ENCODE measurements around the gene GSG1L.

The GSG1L gene

DNA sequence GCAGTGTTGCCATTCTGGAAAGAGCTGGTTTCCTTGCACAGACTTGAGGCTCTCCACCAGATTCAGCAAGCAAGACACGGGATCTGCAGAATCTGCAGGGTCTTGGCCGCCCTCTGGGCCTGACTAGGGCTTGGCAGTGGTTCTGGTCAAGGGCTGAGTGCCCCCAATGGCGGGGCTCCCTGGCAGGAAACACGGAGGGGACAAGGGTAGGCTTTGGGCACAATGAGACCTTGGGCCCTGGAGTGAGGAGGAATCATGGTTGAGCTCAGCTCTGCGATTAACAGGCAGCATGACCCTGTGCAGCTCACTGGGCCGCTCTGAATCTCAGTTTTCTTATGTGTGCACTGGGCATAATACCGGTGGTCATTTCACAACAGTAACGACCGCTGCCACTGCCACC is 249.9 kb downstream of the GSG1L start:
- no peaks in the 10 kb centered on the region for H3K36me3 ChIP-seq (ENCODE audit: insufficient read depth)
- no peak overlapping the region for H3K4me3 ChIP-seq (IDR thresholded peaks at IDR 0.05; ENCODE audit: insufficient read depth, low read depth, low read length)
- H2AFZ ChIP-seq (ENCODE audit: low read depth): no peak overlapping the region
- no peak overlapping the region for H3K4me2 ChIP-seq
- no peak overlapping the region for H3K9ac ChIP-seq
- H3K27me3 ChIP-seq (ENCODE audit: insufficient read depth, low read depth): peaks cover 10% of the 10 kb centered on the region; the same call in 1 of the 2 replicates
- H3K27ac ChIP-seq: no peak overlapping the region
- no peak for TF ChIP-seq CTCF (conservative IDR thresholded peaks at IDR 0.05; ENCODE audit: low read depth, low read length)
- H4K20me1 ChIP-seq (ENCODE audit: insufficient read depth): no peaks in the 10 kb centered on the region
- H3K4me1 ChIP-seq (ENCODE audit: low read depth, poor library complexity, severe bottlenecking): no peaks in the 10 kb centered on the region
- H3K79me2 ChIP-seq (ENCODE audit: insufficient read depth, low read depth): no peaks in the 10 kb centered on the region

DNA sequence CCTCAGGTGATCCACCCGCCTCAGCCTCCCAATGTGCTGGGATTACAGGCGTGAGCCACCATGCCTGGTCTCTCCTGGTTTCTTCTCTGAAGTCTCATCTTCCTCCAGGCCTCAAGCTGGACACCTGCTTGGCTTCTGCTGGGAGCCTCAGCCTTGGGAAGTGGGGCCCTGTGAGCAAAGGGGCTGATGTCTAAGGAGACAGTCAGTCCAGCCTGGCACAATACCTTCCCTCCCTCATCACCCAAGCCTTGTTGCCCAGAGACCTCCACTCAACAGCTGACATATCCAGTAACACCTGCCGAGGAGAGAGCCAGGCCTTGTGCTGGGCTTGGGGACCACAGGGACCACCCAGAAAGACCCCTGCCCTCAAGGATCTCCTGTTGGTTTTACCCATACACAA is 251.6 kb downstream of the GSG1L start:
- Histone ChIP-seq H4K20me1 (ENCODE audit: insufficient read depth) (no peaks in the 10 kb centered on the region), H2AFZ (ENCODE audit: low read depth) (no peak overlapping the region), H3K27me3 (ENCODE audit: insufficient read depth, low read depth) (no peaks in the 10 kb centered on the region; the same call in 1 of the 2 replicates), H3K4me2 (no peak overlapping the region), H3K79me2 (ENCODE audit: insufficient read depth, low read depth) (no peaks in the 10 kb centered on the region), H3K4me3 (IDR thresholded peaks at IDR 0.05; ENCODE audit: insufficient read depth, low read depth, low read length) (no peak overlapping the region), H3K36me3 (ENCODE audit: insufficient read depth) (no peaks in the 10 kb centered on the region), H3K27ac (no peak overlapping the region), H3K9ac (no peak overlapping the region), H3K4me1 (ENCODE audit: low read depth, poor library complexity, severe bottlenecking) (no peaks in the 10 kb centered on the region)
- TF ChIP-seq CTCF (conservative IDR thresholded peaks at IDR 0.05; ENCODE audit: low read depth, low read length): no peak

DNA sequence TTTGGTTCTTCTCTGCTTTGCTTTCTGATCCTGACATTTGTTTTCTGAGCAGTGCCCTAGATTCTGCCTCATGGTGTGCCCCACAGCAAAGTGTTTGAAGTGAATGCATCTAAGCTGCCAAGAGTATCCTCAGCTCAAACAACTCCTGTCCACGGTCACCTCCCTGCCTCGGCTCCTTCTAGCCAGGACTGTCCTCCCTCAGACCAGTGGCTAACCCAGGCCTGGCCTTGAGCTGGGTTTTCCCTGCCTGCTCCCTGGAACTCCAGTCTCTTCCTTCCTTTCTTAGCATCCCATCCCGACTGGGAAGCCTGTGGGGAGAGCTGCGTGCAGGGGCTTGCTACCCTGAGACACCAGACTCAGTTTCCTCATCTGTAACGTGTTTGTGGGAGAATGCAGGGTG is 256.5 kb downstream of the GSG1L start:
- peaks cover 27% of the 10 kb centered on the region for H3K27me3 ChIP-seq (ENCODE audit: insufficient read depth, low read depth)
- H3K4me1 ChIP-seq (ENCODE audit: low read depth, poor library complexity, severe bottlenecking): no peaks in the 10 kb centered on the region
- H2AFZ ChIP-seq (ENCODE audit: low read depth): no peak overlapping the region
- no peak for TF ChIP-seq CTCF (conservative IDR thresholded peaks at IDR 0.05; ENCODE audit: low read depth, low read length)
- H3K4me2 ChIP-seq: no peak overlapping the region
- no peak overlapping the region for H3K9ac ChIP-seq
- no peak overlapping the region for H3K4me3 ChIP-seq (IDR thresholded peaks at IDR 0.05; ENCODE audit: insufficient read depth, low read depth, low read length)
- no peaks in the 10 kb centered on the region for H3K79me2 ChIP-seq (ENCODE audit: insufficient read depth, low read depth)
- H3K27ac ChIP-seq: no peak overlapping the region
- no peaks in the 10 kb centered on the region for H4K20me1 ChIP-seq (ENCODE audit: insufficient read depth)
- H3K36me3 ChIP-seq (ENCODE audit: insufficient read depth): no peaks in the 10 kb centered on the region

GRCh38 chr16:27806388-27806787 is 257.1 kb downstream of the GSG1L start:
- Histone ChIP-seq H3K79me2 (ENCODE audit: insufficient read depth, low read depth) (no peaks in the 10 kb centered on the region), H3K27ac (no peak overlapping the region), H3K27me3 (ENCODE audit: insufficient read depth, low read depth) (peaks cover 33% of the 10 kb centered on the region), H3K4me2 (no peak overlapping the region), H3K36me3 (ENCODE audit: insufficient read depth) (no peaks in the 10 kb centered on the region), H4K20me1 (ENCODE audit: insufficient read depth) (no peaks in the 10 kb centered on the region), H3K4me3 (IDR thresholded peaks at IDR 0.05; ENCODE audit: insufficient read depth, low read depth, low read length) (no peak overlapping the region), H3K4me1 (ENCODE audit: low read depth, poor library complexity, severe bottlenecking) (no peaks in the 10 kb centered on the region), H2AFZ (ENCODE audit: low read depth) (no peak overlapping the region), H3K9ac (no peak overlapping the region)
- no peak for TF ChIP-seq CTCF (conservative IDR thresholded peaks at IDR 0.05; ENCODE audit: low read depth, low read length)
